Neural cell (in vitro differentiated cells): ENCODE data around the gene IKZF1.

Experiments used
- EP300 ChIP-seq: fragments of 450-650 bp; conservative IDR thresholded peaks from 2 replicates; pipeline ENCODE4 v1.6.1; 2014; ENCODE audit warnings: antibody characterized with exemption, mild to moderate bottlenecking, moderate library complexity; ENCODE audit not compliant: poor library complexity, severe bottlenecking
- EZH2 ChIP-seq: fragments of 200-600, 300-800 bp; shearing (Covaris generic), sonication (generic); IDR thresholded peaks from 2 replicates; pipeline ENCODE4 v1.6.1; 2014; ENCODE audit warnings: antibody characterized with exemption, low read length, borderline replicate concordance, mild to moderate bottlenecking; ENCODE audit not compliant: insufficient read depth, poor library complexity, severe bottlenecking
- MXI1 ChIP-seq: fragments of 450-650 bp; conservative IDR thresholded peaks from 2 replicates; pipeline ENCODE4 v1.6.1; 2014; ENCODE audit warnings: antibody characterized with exemption, mild to moderate bottlenecking; ENCODE audit not compliant: poor library complexity, severe bottlenecking
- REST ChIP-seq: IDR thresholded peaks from 2 replicates; pipeline ENCODE4 v1.6.1; 2012; ENCODE audit warnings: borderline replicate concordance
- TF ChIP-seq, protein P1 (sequence below): fragments of 450-650 bp; IDR thresholded peaks from 2 replicates; pipeline ENCODE4 v1.5.1; 2014; ENCODE audit warnings: antibody characterized with exemption, mild to moderate bottlenecking, moderate library complexity; ENCODE audit not compliant: poor library complexity, severe bottlenecking

- TF ChIP-seq EZH2 = no peak
- TF ChIP-seq, protein P1, sequence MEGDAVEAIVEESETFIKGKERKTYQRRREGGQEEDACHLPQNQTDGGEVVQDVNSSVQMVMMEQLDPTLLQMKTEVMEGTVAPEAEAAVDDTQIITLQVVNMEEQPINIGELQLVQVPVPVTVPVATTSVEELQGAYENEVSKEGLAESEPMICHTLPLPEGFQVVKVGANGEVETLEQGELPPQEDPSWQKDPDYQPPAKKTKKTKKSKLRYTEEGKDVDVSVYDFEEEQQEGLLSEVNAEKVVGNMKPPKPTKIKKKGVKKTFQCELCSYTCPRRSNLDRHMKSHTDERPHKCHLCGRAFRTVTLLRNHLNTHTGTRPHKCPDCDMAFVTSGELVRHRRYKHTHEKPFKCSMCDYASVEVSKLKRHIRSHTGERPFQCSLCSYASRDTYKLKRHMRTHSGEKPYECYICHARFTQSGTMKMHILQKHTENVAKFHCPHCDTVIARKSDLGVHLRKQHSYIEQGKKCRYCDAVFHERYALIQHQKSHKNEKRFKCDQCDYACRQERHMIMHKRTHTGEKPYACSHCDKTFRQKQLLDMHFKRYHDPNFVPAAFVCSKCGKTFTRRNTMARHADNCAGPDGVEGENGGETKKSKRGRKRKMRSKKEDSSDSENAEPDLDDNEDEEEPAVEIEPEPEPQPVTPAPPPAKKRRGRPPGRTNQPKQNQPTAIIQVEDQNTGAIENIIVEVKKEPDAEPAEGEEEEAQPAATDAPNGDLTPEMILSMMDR = no peak
- TF ChIP-seq REST = no peak
- no peak for TF ChIP-seq EP300
- no peak for TF ChIP-seq MXI1
Measured at GRCh38 chr7:50327443-50327842, 22.9 kb downstream of the IKZF1 start.
